Measurements from ENCODE around the gene NINJ1.
A peak's percentile ranks its signal among the peaks of the same experiment; 100 is the strongest.

The NINJ1 gene

GRCh38 chr9:93143830-93144530 lies 9.9 kb upstream of the NINJ1 start:
- no peaks in the 10 kb centered on the region for H3K79me2 ChIP-seq (ENCODE audit: insufficient read depth, low read length)
- peak overlapping the region; percentile 76 for H3K27ac ChIP-seq (ENCODE audit: low read depth, low read length, poor library complexity, severe bottlenecking)
- peak overlapping the region; percentile 5 for H3K4me3 ChIP-seq (ENCODE audit: low read depth, low read length, poor library complexity, severe bottlenecking)
- TF ChIP-seq CTCF (IDR thresholded peaks at IDR 0.05; ENCODE audit: low read length) (no peak), EZH2 (IDR thresholded peaks at IDR 0.05; ENCODE audit: borderline replicate concordance, low read length) (no peak)
- no peaks in the 10 kb centered on the region for H3K36me3 ChIP-seq (ENCODE audit: insufficient read depth, low read length)
- peak overlapping the region; percentile 49; the same call in 1 of the 2 replicates for H3K9ac ChIP-seq (ENCODE audit: low read length)
- H3F3A ChIP-seq (ENCODE audit: insufficient read depth, low read length), result no peaks in the 10 kb centered on the region
- no peaks in the 10 kb centered on the region for H3K9me3 ChIP-seq (ENCODE audit: low read length)
- no peaks in the 10 kb centered on the region for H3K9me2 ChIP-seq (ENCODE audit: low read depth, low read length)
- no peaks in the 10 kb centered on the region for H4K20me1 ChIP-seq (ENCODE audit: insufficient read depth, low read length)
- H3K27me3 ChIP-seq (ENCODE audit: insufficient read depth, low read length), result no peaks in the 10 kb centered on the region; the same call in 1 of the 2 replicates
- peak overlapping the region; percentile 95 for H2AFZ ChIP-seq (ENCODE audit: low read length)
- peak overlapping the region; percentile 53 for H3K4me2 ChIP-seq (ENCODE audit: low read length)
- H3K4me1 ChIP-seq (ENCODE audit: insufficient read depth, low read length, severe bottlenecking), result peaks cover 41% of the 10 kb centered on the region

- no peaks in the 10 kb centered on the region for H4K20me1 ChIP-seq (ENCODE audit: insufficient read depth, low read length)
- H2AFZ ChIP-seq (ENCODE audit: low read length), result no peak overlapping the region
- H3K4me3 ChIP-seq (ENCODE audit: low read depth, low read length, poor library complexity, severe bottlenecking), result no peak overlapping the region
- no peak for TF ChIP-seq EZH2 (IDR thresholded peaks at IDR 0.05; ENCODE audit: borderline replicate concordance, low read length)
- no peak for TF ChIP-seq CTCF (IDR thresholded peaks at IDR 0.05; ENCODE audit: low read length)
- H3K79me2 ChIP-seq (ENCODE audit: insufficient read depth, low read length), result no peaks in the 10 kb centered on the region
- H3K9ac ChIP-seq (ENCODE audit: low read length), result no peak overlapping the region
- peak overlapping the region; percentile 61 for H3K27ac ChIP-seq (ENCODE audit: low read depth, low read length, poor library complexity, severe bottlenecking)
- H3K36me3 ChIP-seq (ENCODE audit: insufficient read depth, low read length), result no peaks in the 10 kb centered on the region
- no peaks in the 10 kb centered on the region for H3F3A ChIP-seq (ENCODE audit: insufficient read depth, low read length)
- no peaks in the 10 kb centered on the region for H3K9me3 ChIP-seq (ENCODE audit: low read length)
- peaks cover 53% of the 10 kb centered on the region for H3K4me1 ChIP-seq (ENCODE audit: insufficient read depth, low read length, severe bottlenecking)
- H3K27me3 ChIP-seq (ENCODE audit: insufficient read depth, low read length), result no peaks in the 10 kb centered on the region
- no peak overlapping the region for H3K4me2 ChIP-seq (ENCODE audit: low read length)
- no peaks in the 10 kb centered on the region for H3K9me2 ChIP-seq (ENCODE audit: low read depth, low read length)
Measured at GRCh38 chr9:93141771-93142483, 7.9 kb upstream of the NINJ1 start.

GRCh38 chr9:93139365-93140182 lies 5.5 kb upstream of the NINJ1 start:
- Histone ChIP-seq H3K27me3 (ENCODE audit: insufficient read depth, low read length) (no peaks in the 10 kb centered on the region), H3K27ac (ENCODE audit: low read depth, low read length, poor library complexity, severe bottlenecking) (peak overlapping the region; percentile 69), H3K79me2 (ENCODE audit: insufficient read depth, low read length) (no peaks in the 10 kb centered on the region), H3K4me2 (ENCODE audit: low read length) (no peak overlapping the region; the same call in 1 of the 2 replicates), H2AFZ (ENCODE audit: low read length) (no peak overlapping the region), H3K9ac (ENCODE audit: low read length) (peak overlapping the region; percentile 28; the same call in 1 of the 2 replicates), H3K36me3 (ENCODE audit: insufficient read depth, low read length) (no peaks in the 10 kb centered on the region), H3F3A (ENCODE audit: insufficient read depth, low read length) (no peaks in the 10 kb centered on the region), H4K20me1 (ENCODE audit: insufficient read depth, low read length) (no peaks in the 10 kb centered on the region), H3K4me1 (ENCODE audit: insufficient read depth, low read length, severe bottlenecking) (peaks cover 69% of the 10 kb centered on the region), H3K4me3 (ENCODE audit: low read depth, low read length, poor library complexity, severe bottlenecking) (no peak overlapping the region), H3K9me2 (ENCODE audit: low read depth, low read length) (no peaks in the 10 kb centered on the region), H3K9me3 (ENCODE audit: low read length) (no peaks in the 10 kb centered on the region)
- TF ChIP-seq CTCF (IDR thresholded peaks at IDR 0.05; ENCODE audit: low read length) (no peak), EZH2 (IDR thresholded peaks at IDR 0.05; ENCODE audit: borderline replicate concordance, low read length) (no peak)

Data from OCI-LY1 (cell line).